Lower lobe of right lung (tissue), 2 donors: ENCODE data around the gene CTCFL. TPM values are rescaled to one million over a fixed set of nuclear protein-coding genes. Genes with fewer than 3 reads are reported as not detected.

Experiments used
- ATAC-seq, 2 donors: fragments of 200-7000 bp; cut with Tn5 transposase; one replicate each; pipeline ENCODE4 v1.9.1; 2020 to 2022; ENCODE audit warnings: mild to moderate bottlenecking in 2 of 2, moderate library complexity in 2 of 2
- DNase-seq: peaks from one replicate; pipeline ENCODE4 v3.0.0-alpha.2; 2020
- H3K27ac ChIP-seq: fragments of 200-600 bp; one replicate; pipeline ENCODE4 v1.8.0; 2022
- H3K27me3 ChIP-seq: fragments of 200-600 bp; one replicate; pipeline ENCODE4 v1.8.0; 2022; ENCODE audit warnings: low read depth
- H3K36me3 ChIP-seq: fragments of 200-600 bp; one replicate; pipeline ENCODE4 v1.8.0; 2022; ENCODE audit warnings: mild to moderate bottlenecking
- H3K4me1 ChIP-seq: fragments of 200-600 bp; one replicate; pipeline ENCODE4 v1.8.0; 2022
- H3K4me3 ChIP-seq: fragments of 200-600 bp; one replicate; pipeline ENCODE4 v1.8.0; 2022; ENCODE audit warnings: mild to moderate bottlenecking
- H3K9me3 ChIP-seq: fragments of 200-600 bp; one replicate; pipeline ENCODE4 v1.8.0; 2022
- intact Hi-C: fragments of 100-400 bp; cut with DNase I; formaldehyde crosslinking; loops from one replicate; pipeline ENCODE4 v1.11.0; 2022
- total RNA-seq: library from RNA; stranded (reverse); fragmentation: NEBNext Ultra II Directional; extraction: Animal tissue kit (Norgen Biotek cat#: 25700); gene quantifications from one replicate; pipeline ENCODE4 v1.2.1, GENCODE V29; 2021
- TF ChIP-seq, protein P1 (sequence below): fragments of 200-600 bp; IDR thresholded peaks from one replicate; pipeline ENCODE4 v1.8.0; 2022; ENCODE audit warnings: antibody characterized with exemption, mild to moderate bottlenecking
- donor health status: DM: no; HTN: yes; CAD: no; lungs with severe emphysema.

The CTCFL gene
- total RNA-seq, 1 donor from 2014 or later: not detected

DNA sequence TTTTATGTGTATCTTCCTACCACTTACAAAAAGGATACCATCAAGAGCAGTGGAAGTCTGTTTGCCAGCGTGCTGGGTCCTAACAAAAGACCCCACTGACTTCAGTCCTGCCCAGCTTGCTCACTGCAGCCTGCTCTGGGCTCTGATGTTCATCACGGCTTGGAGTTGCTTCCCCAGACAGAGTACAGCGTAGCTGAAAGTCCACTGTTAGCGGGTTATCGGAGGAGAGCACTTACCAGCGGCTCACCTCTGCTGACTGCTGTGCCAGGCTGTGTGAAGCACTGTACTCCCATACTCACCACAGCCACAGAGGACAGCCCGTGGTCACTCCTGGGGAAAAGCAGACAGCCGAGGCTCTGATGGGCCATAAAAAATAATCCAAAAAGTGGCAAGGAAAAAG lies 40.2 kb downstream of the CTCFL start:
- Histone ChIP-seq H3K9me3 (no peaks in the 10 kb centered on the region), H3K36me3 (no peaks in the 10 kb centered on the region), H3K4me1 (peaks cover 5% of the 10 kb centered on the region), H3K27ac (no peak overlapping the region), H3K4me3 (no peak overlapping the region), H3K27me3 (peaks cover 3% of the 10 kb centered on the region)
- no peak for ATAC-seq
- intact Hi-C loops: no loop called here
- DNase-seq: no peak
- TF ChIP-seq, protein P1, sequence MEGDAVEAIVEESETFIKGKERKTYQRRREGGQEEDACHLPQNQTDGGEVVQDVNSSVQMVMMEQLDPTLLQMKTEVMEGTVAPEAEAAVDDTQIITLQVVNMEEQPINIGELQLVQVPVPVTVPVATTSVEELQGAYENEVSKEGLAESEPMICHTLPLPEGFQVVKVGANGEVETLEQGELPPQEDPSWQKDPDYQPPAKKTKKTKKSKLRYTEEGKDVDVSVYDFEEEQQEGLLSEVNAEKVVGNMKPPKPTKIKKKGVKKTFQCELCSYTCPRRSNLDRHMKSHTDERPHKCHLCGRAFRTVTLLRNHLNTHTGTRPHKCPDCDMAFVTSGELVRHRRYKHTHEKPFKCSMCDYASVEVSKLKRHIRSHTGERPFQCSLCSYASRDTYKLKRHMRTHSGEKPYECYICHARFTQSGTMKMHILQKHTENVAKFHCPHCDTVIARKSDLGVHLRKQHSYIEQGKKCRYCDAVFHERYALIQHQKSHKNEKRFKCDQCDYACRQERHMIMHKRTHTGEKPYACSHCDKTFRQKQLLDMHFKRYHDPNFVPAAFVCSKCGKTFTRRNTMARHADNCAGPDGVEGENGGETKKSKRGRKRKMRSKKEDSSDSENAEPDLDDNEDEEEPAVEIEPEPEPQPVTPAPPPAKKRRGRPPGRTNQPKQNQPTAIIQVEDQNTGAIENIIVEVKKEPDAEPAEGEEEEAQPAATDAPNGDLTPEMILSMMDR: no peak

DNA sequence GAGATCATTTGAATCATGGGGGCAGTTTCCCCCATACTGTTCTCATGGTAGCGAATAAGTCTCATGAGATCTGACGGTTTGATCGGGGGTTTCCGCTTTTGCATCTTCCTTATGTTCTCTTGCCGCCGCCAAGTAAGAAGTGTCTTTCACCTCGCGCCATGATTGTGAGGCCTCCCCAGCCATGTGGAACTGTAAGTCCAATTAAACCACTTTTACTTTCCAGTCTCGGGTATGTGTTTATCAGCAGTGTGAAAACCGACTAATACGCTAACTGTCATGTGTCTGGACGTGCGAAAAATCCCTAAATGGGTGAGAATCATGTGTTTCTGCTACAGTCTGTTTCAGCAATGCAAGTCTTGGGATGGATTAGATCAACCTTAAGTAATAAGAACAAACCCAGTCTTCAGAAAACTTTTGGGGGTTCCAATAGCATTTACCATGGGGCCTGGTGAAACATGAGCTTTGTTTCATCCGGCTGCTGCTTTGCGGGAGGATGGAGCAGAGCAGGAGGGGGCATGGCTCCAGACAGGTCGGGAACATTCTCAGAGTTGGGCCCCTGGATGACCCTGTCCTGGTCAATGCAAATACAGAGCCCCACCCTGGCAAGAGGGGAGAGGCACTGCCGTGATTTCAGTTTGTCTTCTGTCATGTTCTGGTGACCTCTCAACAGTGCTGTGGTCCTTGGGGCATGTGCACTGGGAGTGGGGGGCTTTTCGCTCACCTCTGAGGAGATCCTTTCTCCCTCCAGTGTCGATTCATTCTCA lies 41.5 kb downstream of the CTCFL start:
- no peak for ATAC-seq
- H3K27ac ChIP-seq: no peak overlapping the region
- no peaks in the 10 kb centered on the region for H3K36me3 ChIP-seq
- no peaks in the 10 kb centered on the region for H3K9me3 ChIP-seq
- no peak for DNase-seq
- TF ChIP-seq, protein P1: no peak
- H3K27me3 ChIP-seq: peaks cover 12% of the 10 kb centered on the region
- H3K4me1 ChIP-seq: peaks cover 5% of the 10 kb centered on the region
- no peak overlapping the region for H3K4me3 ChIP-seq
- intact Hi-C loops: no loop called here

DNA sequence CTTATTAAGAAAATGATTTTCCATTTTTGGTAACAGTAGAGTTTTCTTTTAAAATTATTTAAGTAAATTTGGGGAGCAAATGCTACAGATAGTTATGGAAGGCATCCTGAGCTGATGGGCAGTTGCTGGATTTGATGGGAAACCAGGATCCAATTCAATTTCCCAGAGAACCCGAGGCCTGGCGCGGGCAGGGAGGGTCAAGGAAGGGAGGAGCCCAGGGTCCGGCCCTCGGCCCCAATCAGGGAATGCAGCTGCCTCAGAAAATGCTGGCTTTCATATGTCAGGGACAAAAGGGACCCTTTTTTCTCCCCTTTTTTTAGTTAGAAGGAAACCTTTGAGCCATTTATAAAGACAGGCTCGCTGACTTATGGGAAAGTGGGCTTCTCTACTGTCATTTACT lies 42.1 kb downstream of the CTCFL start:
- H3K27ac ChIP-seq: no peak overlapping the region
- H3K9me3 ChIP-seq: no peaks in the 10 kb centered on the region
- peaks cover 5% of the 10 kb centered on the region for H3K4me1 ChIP-seq
- ATAC-seq (no peak), DNase-seq (no peak)
- H3K36me3 ChIP-seq: no peaks in the 10 kb centered on the region
- TF ChIP-seq, protein P1: no peak
- H3K4me3 ChIP-seq: no peak overlapping the region
- intact Hi-C loops: no loop called here
- H3K27me3 ChIP-seq: peaks cover 13% of the 10 kb centered on the region

DNA sequence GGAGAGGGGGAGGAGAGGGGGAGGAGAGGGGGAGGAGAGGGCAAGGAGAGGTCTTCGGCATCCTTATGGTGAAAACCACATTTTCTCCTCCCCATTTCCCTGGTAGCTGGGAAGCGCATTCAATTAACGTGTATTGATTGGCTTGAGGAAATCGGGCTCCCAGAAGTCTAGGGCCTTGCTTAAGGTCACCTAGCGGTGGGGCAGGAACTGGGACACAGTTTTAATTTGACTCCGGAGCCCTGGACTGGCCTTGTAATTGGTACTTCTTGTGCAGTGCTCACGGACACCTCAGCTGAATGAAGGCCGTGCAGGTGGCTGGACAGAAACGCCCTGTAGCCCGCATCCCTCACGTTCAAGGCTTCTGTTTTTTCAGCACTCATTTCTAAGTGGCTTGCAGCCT lies 42.8 kb downstream of the CTCFL start:
- H3K36me3 ChIP-seq: no peaks in the 10 kb centered on the region
- H3K4me1 ChIP-seq: peaks cover 5% of the 10 kb centered on the region
- H3K9me3 ChIP-seq: no peaks in the 10 kb centered on the region
- no peak for ATAC-seq
- no peak overlapping the region for H3K27ac ChIP-seq
- TF ChIP-seq, protein P1: no peak
- peaks cover 19% of the 10 kb centered on the region for H3K27me3 ChIP-seq
- intact Hi-C loops: no loop called here
- no peak overlapping the region for H3K4me3 ChIP-seq
- DNase-seq: no peak

DNA sequence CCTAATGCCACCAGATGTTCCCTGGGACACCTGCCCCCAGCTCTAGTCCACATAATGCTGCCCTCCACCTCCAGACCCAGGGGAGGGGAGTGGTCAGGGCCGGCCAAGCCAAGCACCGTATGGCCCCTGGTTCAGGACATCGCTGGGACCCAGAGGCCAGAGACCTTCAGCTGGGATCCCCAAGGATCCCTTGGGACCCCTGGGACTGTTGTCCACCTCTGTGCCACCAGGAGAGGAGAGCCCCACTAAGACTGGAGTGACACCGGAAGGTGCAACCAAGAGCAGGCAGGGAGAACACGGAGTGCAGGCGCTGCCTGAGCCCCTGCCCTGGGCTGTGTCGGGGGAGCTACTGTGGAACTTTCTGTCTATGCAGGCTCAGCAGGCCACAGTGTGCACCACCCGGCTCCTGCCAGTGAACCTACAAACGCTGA lies 43.6 kb downstream of the CTCFL start:
- H3K36me3 ChIP-seq: no peaks in the 10 kb centered on the region
- intact Hi-C loops: no loop called here
- TF ChIP-seq, protein P1: no peak
- no peaks in the 10 kb centered on the region for H3K9me3 ChIP-seq
- peaks cover 5% of the 10 kb centered on the region for H3K4me1 ChIP-seq
- no peak overlapping the region for H3K4me3 ChIP-seq
- no peak overlapping the region for H3K27ac ChIP-seq
- H3K27me3 ChIP-seq: peaks cover 23% of the 10 kb centered on the region
- ATAC-seq (no peak), DNase-seq (no peak)
